Measurements from ENCODE around the gene OR2V1.

Gene OR2V1

GRCh38 chr5:181153814-181154213 lies 22.8 kb upstream of the OR2V1 start:
- no peak for DNase-seq (ENCODE audit: low read depth in 1 of 2, low spot score in 1 of 2)
- H3K27me3 ChIP-seq (ENCODE audit: insufficient read depth, poor library complexity, severe bottlenecking): peaks cover 5% of the 10 kb centered on the region
- TF ChIP-seq SPI1 (IDR thresholded peaks at IDR 0.05; ENCODE audit: borderline replicate concordance, low read depth) (no peak), REST (IDR thresholded peaks at IDR 0.05; ENCODE audit: insufficient replicate concordance, low read depth) (no peak), GABPA (IDR thresholded peaks at IDR 0.05; ENCODE audit: low read depth) (no peak), CTCF (IDR thresholded peaks at IDR 0.05; ENCODE audit: insufficient read depth, low read length) (no peak), POLR2AphosphoS5 (IDR thresholded peaks at IDR 0.05; ENCODE audit: low read depth) (no peak)
- H3K4me3 ChIP-seq (replicated peaks; ENCODE audit: insufficient read depth, low read length): no peak overlapping the region
- no peak overlapping the region for H3K27ac ChIP-seq (replicated peaks)

- Histone ChIP-seq H3K4me3 (replicated peaks; ENCODE audit: insufficient read depth, low read length) (no peak overlapping the region), H3K27ac (replicated peaks) (no peak overlapping the region), H3K27me3 (ENCODE audit: insufficient read depth, poor library complexity, severe bottlenecking) (peaks cover 3% of the 10 kb centered on the region)
- DNase-seq (ENCODE audit: low read depth in 1 of 2, low spot score in 1 of 2): no peak
- TF ChIP-seq SPI1 (IDR thresholded peaks at IDR 0.05; ENCODE audit: borderline replicate concordance, low read depth) (no peak), POLR2AphosphoS5 (IDR thresholded peaks at IDR 0.05; ENCODE audit: low read depth) (no peak), GABPA (IDR thresholded peaks at IDR 0.05; ENCODE audit: low read depth) (no peak), CTCF (IDR thresholded peaks at IDR 0.05; ENCODE audit: insufficient read depth, low read length) (no peak), REST (IDR thresholded peaks at IDR 0.05; ENCODE audit: insufficient replicate concordance, low read depth) (no peak)
These were observed 21.4 kb upstream of the OR2V1 start for GRCh38 chr5:181152406-181152805.

- H3K4me3 ChIP-seq (replicated peaks; ENCODE audit: insufficient read depth, low read length): no peak overlapping the region
- H3K27ac ChIP-seq (replicated peaks): no peak overlapping the region
- peaks cover 2% of the 10 kb centered on the region for H3K27me3 ChIP-seq (ENCODE audit: insufficient read depth, poor library complexity, severe bottlenecking)
- no peak for TF ChIP-seq SPI1 (IDR thresholded peaks at IDR 0.05; ENCODE audit: borderline replicate concordance, low read depth)
- TF ChIP-seq POLR2AphosphoS5 (IDR thresholded peaks at IDR 0.05; ENCODE audit: low read depth): no peak
- no peak for TF ChIP-seq REST (IDR thresholded peaks at IDR 0.05; ENCODE audit: insufficient replicate concordance, low read depth)
- TF ChIP-seq GABPA (IDR thresholded peaks at IDR 0.05; ENCODE audit: low read depth): no peak
- TF ChIP-seq CTCF (IDR thresholded peaks at IDR 0.05; ENCODE audit: insufficient read depth, low read length): no peak
- DNase-seq (ENCODE audit: low read depth in 1 of 2, low spot score in 1 of 2): no peak
These were observed 20.2 kb upstream of the OR2V1 start for GRCh38 chr5:181151146-181151545.

Measured in HL-60 (cell line).